HEK293T (cell line): Measurements from ENCODE around the gene KCNIP1.
"Not testable (repeated sequence)": the region's sequence is repeated elsewhere in the genome, so short reads cannot be mapped to it uniquely, and the experiment has no call there.

ENCODE experiments used
- CTCF ChIA-PET: fragments of 350-600 bp; formaldehyde crosslinking; extraction: SDS; loops from one replicate; lab custom pipeline; 2021; ENCODE audit warnings: antibody characterized with exemption, inconsistent platforms; lab: Yijun Ruan, JAX
- POLR2A ChIA-PET: fragments of 350-600 bp; formaldehyde crosslinking; extraction: SDS; loops from one replicate; lab custom pipeline; 2020; ENCODE audit warnings: antibody characterized with exemption, inconsistent platforms; lab: Yijun Ruan, JAX
- DNase-seq: peaks from one replicate; pipeline ENCODE4 v3.0.0; 2012; ENCODE audit warnings: mixed read lengths; ENCODE audit errors: extremely low spot score
- ARNT ChIP-seq: fragments of 450-650 bp; IDR thresholded peaks from 2 replicates; pipeline ENCODE4 v1.6.1; 2017; ENCODE audit warnings: mild to moderate bottlenecking
- BHLHE40 ChIP-seq: fragments of 450-650 bp; IDR thresholded peaks from 2 replicates; pipeline ENCODE4 v1.6.1; 2016; ENCODE audit warnings: mild to moderate bottlenecking, moderate library complexity, borderline replicate concordance
- CTBP1 ChIP-seq: fragments of 450-650 bp; IDR thresholded peaks from 2 replicates; pipeline ENCODE4 v1.6.1; 2016; ENCODE audit warnings: borderline replicate concordance
- ELF4 ChIP-seq: fragments of 450-650 bp; IDR thresholded peaks from 2 replicates; pipeline ENCODE4 v1.6.1; 2017; ENCODE audit warnings: antibody characterized with exemption
- FOXA1 ChIP-seq: fragments of 450-650 bp; IDR thresholded peaks from 2 replicates; pipeline ENCODE4 v1.6.1; 2016; ENCODE audit warnings: mild to moderate bottlenecking
- FOXK2 ChIP-seq: fragments of 450-650 bp; IDR thresholded peaks from 2 replicates; pipeline ENCODE4 v1.6.1; 2016; ENCODE audit warnings: mild to moderate bottlenecking
- FOXM1 ChIP-seq: fragments of 450-650 bp; IDR thresholded peaks from 2 replicates; pipeline ENCODE4 v1.6.1; 2017; ENCODE audit warnings: mild to moderate bottlenecking, borderline replicate concordance
- HDGF ChIP-seq: fragments of 450-650 bp; IDR thresholded peaks from 2 replicates; pipeline ENCODE4 v1.6.1; 2017; ENCODE audit warnings: antibody characterized with exemption, borderline replicate concordance
- L3MBTL2 ChIP-seq: fragments of 450-650 bp; conservative IDR thresholded peaks from 2 replicates; pipeline ENCODE4 v1.6.1; 2016; ENCODE audit warnings: mild to moderate bottlenecking
- LEF1 ChIP-seq: fragments of 450-650 bp; IDR thresholded peaks from 2 replicates; pipeline ENCODE4 v1.6.1; 2017; ENCODE audit warnings: mild to moderate bottlenecking, borderline replicate concordance
- NFRKB ChIP-seq: fragments of 450-650 bp; IDR thresholded peaks from 2 replicates; pipeline ENCODE4 v1.6.1; 2016; ENCODE audit warnings: mild to moderate bottlenecking, moderate library complexity
- PKNOX1 ChIP-seq: fragments of 450-650 bp; IDR thresholded peaks from 2 replicates; pipeline ENCODE4 v1.6.1; 2016
- SP1 ChIP-seq: fragments of 450-650 bp; IDR thresholded peaks from 2 replicates; pipeline ENCODE4 v1.6.1; 2017
- SUZ12 ChIP-seq: fragments of 450-650 bp; IDR thresholded peaks from 2 replicates; pipeline ENCODE4 v1.6.1; 2016; ENCODE audit warnings: mild to moderate bottlenecking
- TARDBP ChIP-seq: fragments of 450-650 bp; IDR thresholded peaks from 2 replicates; pipeline ENCODE4 v1.6.1; 2016
- ZNF384 ChIP-seq: fragments of 450-650 bp; IDR thresholded peaks from 2 replicates; pipeline ENCODE4 v1.6.1; 2016

KCNIP1 gene

GRCh38 chr5:170749911-170750431, 246.2 kb downstream of the KCNIP1 start:
- POLR2A ChIA-PET, result interaction anchor here (0.8 kb wide), 1 partner anchor 41 kb away, joined by 3 read pairs; no protein-coding TSS in a partner anchor
- CTCF ChIA-PET, result interaction anchor here (1.7 kb wide), 1 partner anchor 41 kb away, joined by 5 read pairs; no protein-coding TSS in a partner anchor
- TF ChIP-seq FOXK2 (no peak), CTBP1 (no peak)
- DNase-seq, result no peak

- DNase-seq, result no peak
- ChIA-PET CTCF (interaction anchor here (0.6 to 1.7 kb wide), 2 partner anchors 40 to 304 kb away, joined by 3 to 5 read pairs; no protein-coding TSS in a partner anchor), POLR2A (interaction anchor here (0.8 kb wide), 1 partner anchor 41 kb away, joined by 3 read pairs; no protein-coding TSS in a partner anchor)
- TF ChIP-seq SP1 (no peak), TARDBP (no peak), ARNT (no peak), CTBP1 (no peak), FOXM1 (no peak), NFRKB (no peak), SUZ12 (no peak), PKNOX1 (no peak), BHLHE40 (no peak), LEF1 (no peak), ZNF384 (no peak), FOXK2 (no peak), ELF4 (no peak), FOXA1 (no peak), HDGF (no peak), L3MBTL2 (no peak)
Measured at GRCh38 chr5:170750791-170751190, 247.0 kb downstream of the KCNIP1 start.

- CTCF ChIA-PET, result interaction anchor here (1.0 to 1.7 kb wide), 2 partner anchors 39 to 41 kb away, joined by 3 to 5 read pairs; no protein-coding TSS in a partner anchor
- no peak for TF ChIP-seq SUZ12
- TF ChIP-seq TARDBP, result no peak
- no peak for TF ChIP-seq HDGF
- no peak for TF ChIP-seq SP1
- TF ChIP-seq CTBP1, result no peak
- no peak for TF ChIP-seq PKNOX1
- no peak for DNase-seq
- POLR2A ChIA-PET, result no interaction called here
Measured at GRCh38 chr5:170751631-170752030, 247.8 kb downstream of the KCNIP1 start.

GRCh38 chr5:170752257-170753215, 248.7 kb downstream of the KCNIP1 start:
- POLR2A ChIA-PET, result no interaction called here

GRCh38 chr5:170753311-170753710, 249.5 kb downstream of the KCNIP1 start:
- POLR2A ChIA-PET, result no interaction called here
- CTCF ChIA-PET, result interaction anchor here (1.0 kb wide), 1 partner anchor 38 kb away, joined by 3 read pairs; no protein-coding TSS in a partner anchor
- no peak for TF ChIP-seq ELF4
- TF ChIP-seq SP1, result no peak
- TF ChIP-seq BHLHE40, result no peak
- TF ChIP-seq HDGF, result no peak
- no peak for TF ChIP-seq L3MBTL2
- no peak for TF ChIP-seq PKNOX1
- TF ChIP-seq TARDBP, result no peak
- no peak for TF ChIP-seq FOXK2
- no peak for TF ChIP-seq CTBP1
- TF ChIP-seq SUZ12, result no peak
- no peak for DNase-seq

More at GRCh38 chr5:170752257-170753215, 248.7 kb downstream of the KCNIP1 start:
- no peak for DNase-seq
- no peak for TF ChIP-seq BHLHE40
- TF ChIP-seq SUZ12, result no peak
- TF ChIP-seq TARDBP, result no peak
- no peak for TF ChIP-seq FOXM1
- no peak for TF ChIP-seq PKNOX1
- no peak for TF ChIP-seq FOXK2
- no peak for TF ChIP-seq NFRKB
- CTCF ChIA-PET, result interaction anchor here (1.0 kb wide), 2 partner anchors 39 to 40 kb away, joined by 3 read pairs; no protein-coding TSS in a partner anchor

GRCh38 chr5:170754508-170754907, 250.7 kb downstream of the KCNIP1 start:
- CTCF ChIA-PET, result interaction anchor here (1.1 kb wide), 1 partner anchor 37 kb away, joined by 4 read pairs; no protein-coding TSS in a partner anchor
- POLR2A ChIA-PET, DNase-seq: not testable (repeated sequence)
